GM23338 (cell line): ENCODE results near the gene FRRS1L.

Experiments used
- CREB1 ChIP-seq: fragments of 250-450 bp; sonication (Bioruptor Pico); IDR thresholded peaks from 2 replicates; pipeline ENCODE4 v1.5.0; 2020; ENCODE audit warnings: low read depth, mild to moderate bottlenecking, moderate library complexity
- CTCF ChIP-seq, 2 experiments: fragments of 200-600 bp in 1 of 2; sonication (generic) in 1 of 2; conservative IDR thresholded peaks; 2 replicates each; pipeline versions ENCODE4 v1.5.1 to v1.6.1; 2016 to 2017; ENCODE audit warnings: antibody characterized with exemption in 2 of 2, low read depth in 2 of 2, mild to moderate bottlenecking in 2 of 2, moderate library complexity in 1 of 2
- EZH2 ChIP-seq: fragments of 200-600 bp; sonication (generic); IDR thresholded peaks from one replicate; pipeline ENCODE4 v1.8.0; 2017; ENCODE audit warnings: antibody characterized with exemption, mild to moderate bottlenecking, low read depth; ENCODE audit not compliant: unreplicated experiment
- EZH2phosphoT487 ChIP-seq: fragments of 200-600 bp; sonication (generic); IDR thresholded peaks from one replicate; pipeline ENCODE4 v1.8.1; 2018; ENCODE audit warnings: antibody characterized with exemption; ENCODE audit not compliant: unreplicated experiment
- NANOG ChIP-seq: IDR thresholded peaks from 2 replicates; pipeline ENCODE4 v1.6.1; 2016; ENCODE audit warnings: antibody characterized with exemption, borderline replicate concordance
- POLR2AphosphoS5 ChIP-seq: IDR thresholded peaks from 2 replicates; pipeline ENCODE4 v1.6.1; 2016; ENCODE audit warnings: antibody characterized with exemption, low read depth
- REST ChIP-seq: IDR thresholded peaks from one replicate; pipeline ENCODE4 v1.6.1; 2018; ENCODE audit warnings: antibody characterized with exemption; ENCODE audit not compliant: unreplicated experiment
- STAT1 ChIP-seq: IDR thresholded peaks from one replicate; pipeline ENCODE4 v1.6.1; 2016; ENCODE audit warnings: antibody characterized with exemption; ENCODE audit not compliant: unreplicated experiment
- ZNF114 ChIP-seq: fragments of 250-450 bp; sonication (Bioruptor Pico); IDR thresholded peaks from 2 replicates; pipeline ENCODE4 v1.5.0; 2020; ENCODE audit warnings: mild to moderate bottlenecking, moderate library complexity

GRCh38 chr9:109166171-109166770, 778 bp downstream of the FRRS1L start:
- TF ChIP-seq REST (no peak), STAT1 (no peak), CTCF (conservative IDR thresholded peaks at IDR 0.05; ENCODE audit: low read depth in 2 of 2) (no peak), CREB1 (CRISPR knock-in tag) (no peak; the same call in 1 of the 2 replicates), POLR2AphosphoS5 (no peak), EZH2phosphoT487 (no peak), EZH2 (no peak), NANOG (no peak), ZNF114 (CRISPR knock-in tag) (no peak)
